Peyer's patch (tissue), 4 donors: ENCODE results near the gene PAX6. TPM values are rescaled to one million over a fixed set of nuclear protein-coding genes. Genes with fewer than 3 reads are reported as not detected.

ENCODE experiments used
- DNase-seq, 3 donors: peaks; one replicate each; pipeline ENCODE4 v3.0.0-alpha.2; 2017 to 2019
- H3K27ac ChIP-seq, 4 donors: fragments of 200-600 bp; sonication (generic); one replicate each; pipeline ENCODE4 v1.5.1; 2016 to 2019
- H3K27me3 ChIP-seq, 2 donors: fragments of 200-600 bp; sonication (generic); one replicate each; pipeline ENCODE4 v1.5.1; 2019
- H3K36me3 ChIP-seq, 3 donors: fragments of 200-600 bp; sonication (generic); one replicate each; pipeline ENCODE4 v1.5.1; 2016 to 2019
- H3K4me1 ChIP-seq, 4 donors: fragments of 200-600 bp; sonication (generic); one replicate each; pipeline ENCODE4 v1.5.1; 2016 to 2019
- H3K4me3 ChIP-seq, 4 donors: fragments of 200-600 bp; sonication (generic); 1 replicate in 3 of 4; 2 replicates in 1 of 4; pipeline ENCODE4 v1.5.1; 2016 to 2019; ENCODE audit warnings: mild to moderate bottlenecking in 1 of 4
- H3K9me3 ChIP-seq, 4 donors: fragments of 200-600 bp; sonication (generic); one replicate each; pipeline ENCODE4 v1.5.1; 2016 to 2019; ENCODE audit warnings: mild to moderate bottlenecking in 1 of 4
- POLR2A ChIP-seq, 2 donors: fragments of 450-650 bp; IDR thresholded peaks; one replicate each; pipeline ENCODE4 v1.5.1; 2017; ENCODE audit warnings: antibody characterized with exemption in 2 of 2, mild to moderate bottlenecking in 2 of 2, moderate library complexity in 2 of 2
- total RNA-seq, 4 donors: library from RNA; depleted of rRNA; stranded (reverse); fragments of >200 nt; gene quantifications; one replicate each; pipeline ENCODE4 v1.1.0, GENCODE V29; 2016
- TF ChIP-seq, protein P1 (sequence below), 6 experiments: fragments of 450-650 bp in 4 of 6; fragments of 200-600 bp in 2 of 6; sonication (generic) in 1 of 6; IDR thresholded peaks; one replicate each; pipeline ENCODE4 v1.5.1; 2017 to 2019; ENCODE audit warnings: antibody characterized with exemption in 6 of 6, mild to moderate bottlenecking in 3 of 6, moderate library complexity in 1 of 6

The PAX6 gene
- total RNA-seq, 4 donors from 2014 or later: 2.5 to 5.1 (median 2.8) TPM; not detected in 1

DNA sequence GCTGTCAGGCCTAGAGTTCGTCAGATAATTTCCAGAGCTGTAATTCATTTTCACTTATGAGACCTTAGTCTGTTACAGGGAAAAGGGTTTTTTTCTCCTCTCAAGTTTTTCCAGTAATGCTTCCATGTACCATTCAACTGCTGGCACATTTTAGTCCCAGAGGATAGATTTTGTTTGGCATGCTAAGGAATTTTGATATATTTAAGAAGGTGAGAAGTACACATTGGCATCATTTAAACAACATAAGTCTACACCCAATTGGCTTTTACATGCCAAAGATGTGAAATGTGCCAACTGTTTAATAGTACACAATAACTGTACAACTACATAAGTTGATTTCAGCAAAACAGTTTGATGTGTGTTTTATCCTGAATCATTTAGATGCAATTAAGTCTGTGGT is 71.0 kb downstream of the PAX6 start:
- no peaks in the 10 kb centered on the region for H3K27me3 ChIP-seq
- H3K4me3 ChIP-seq: no peak overlapping the region
- H3K36me3 ChIP-seq: no peaks in the 10 kb centered on the region
- H3K4me1 ChIP-seq: no peaks in the 10 kb centered on the region
- H3K9me3 ChIP-seq: no peaks in the 10 kb centered on the region
- H3K27ac ChIP-seq: no peak overlapping the region
- TF ChIP-seq, protein P1, sequence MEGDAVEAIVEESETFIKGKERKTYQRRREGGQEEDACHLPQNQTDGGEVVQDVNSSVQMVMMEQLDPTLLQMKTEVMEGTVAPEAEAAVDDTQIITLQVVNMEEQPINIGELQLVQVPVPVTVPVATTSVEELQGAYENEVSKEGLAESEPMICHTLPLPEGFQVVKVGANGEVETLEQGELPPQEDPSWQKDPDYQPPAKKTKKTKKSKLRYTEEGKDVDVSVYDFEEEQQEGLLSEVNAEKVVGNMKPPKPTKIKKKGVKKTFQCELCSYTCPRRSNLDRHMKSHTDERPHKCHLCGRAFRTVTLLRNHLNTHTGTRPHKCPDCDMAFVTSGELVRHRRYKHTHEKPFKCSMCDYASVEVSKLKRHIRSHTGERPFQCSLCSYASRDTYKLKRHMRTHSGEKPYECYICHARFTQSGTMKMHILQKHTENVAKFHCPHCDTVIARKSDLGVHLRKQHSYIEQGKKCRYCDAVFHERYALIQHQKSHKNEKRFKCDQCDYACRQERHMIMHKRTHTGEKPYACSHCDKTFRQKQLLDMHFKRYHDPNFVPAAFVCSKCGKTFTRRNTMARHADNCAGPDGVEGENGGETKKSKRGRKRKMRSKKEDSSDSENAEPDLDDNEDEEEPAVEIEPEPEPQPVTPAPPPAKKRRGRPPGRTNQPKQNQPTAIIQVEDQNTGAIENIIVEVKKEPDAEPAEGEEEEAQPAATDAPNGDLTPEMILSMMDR (IDR thresholded peaks at IDR 0.05): no peak
- no peak for TF ChIP-seq POLR2A (IDR thresholded peaks at IDR 0.05)
- DNase-seq: no peak
